ENCODE measurements around the gene HIP1. TPM values are rescaled to one million over a fixed set of nuclear protein-coding genes. Genes with fewer than 3 reads are reported as not detected.
A peak's percentile ranks its signal among the peaks of the same experiment; 100 is the strongest.
"Not testable (repeated sequence)": the region's sequence is repeated elsewhere in the genome, so short reads cannot be mapped to it uniquely, and the experiment has no call there.

The HIP1 gene
- total RNA-seq, 1 donor from 2014 or later, result 39.2 TPM

GRCh38 chr7:75723444-75723843 lies 15.3 kb downstream of the HIP1 start:
- no peaks in the 10 kb centered on the region for H3K4me1 ChIP-seq
- TF ChIP-seq CTCF (IDR thresholded peaks at IDR 0.05) (no peak), EZH2 (IDR thresholded peaks at IDR 0.05) (no peak), EZH2phosphoT487 (IDR thresholded peaks at IDR 0.05) (no peak)

GRCh38 chr7:75722373-75722772 lies 16.4 kb downstream of the HIP1 start:
- no peak overlapping the region for H3K4me2 ChIP-seq
- no peaks in the 10 kb centered on the region for H4K20me1 ChIP-seq (ENCODE audit: low read depth)
- DNase-seq (ENCODE audit: low spot score), result no peak
- H3K27ac ChIP-seq, result no peak overlapping the region
- Mint-ChIP-seq H3K27me3 (ENCODE audit: insufficient read depth, low read depth) (peaks cover 3% of the 10 kb centered on the region), H3K4me1 (no peaks in the 10 kb centered on the region), H3K9me3 (no peaks in the 10 kb centered on the region), H3K4me3 (no peak overlapping the region), H3K27ac (no peak overlapping the region), H3K36me3 (no peaks in the 10 kb centered on the region)
- H3K4me1 ChIP-seq, result no peaks in the 10 kb centered on the region
- H3K9ac ChIP-seq, result no peak overlapping the region
- H3K4me3 ChIP-seq, result no peak overlapping the region
- no peaks in the 10 kb centered on the region for H3K79me2 ChIP-seq (ENCODE audit: low read depth)
- TF ChIP-seq EZH2 (IDR thresholded peaks at IDR 0.05) (no peak), EZH2phosphoT487 (IDR thresholded peaks at IDR 0.05) (no peak), CTCF (IDR thresholded peaks at IDR 0.05) (no peak)
- H3K36me3 ChIP-seq, result no peaks in the 10 kb centered on the region
- H3F3A ChIP-seq (ENCODE audit: low read depth), result no peaks in the 10 kb centered on the region
- H3K27me3 ChIP-seq, result no peaks in the 10 kb centered on the region
- no peaks in the 10 kb centered on the region for H3K9me3 ChIP-seq (ENCODE audit: low read depth)
- H2AFZ ChIP-seq (replicated peaks), result no peak overlapping the region

More at GRCh38 chr7:75723444-75723843, 15.3 kb downstream of the HIP1 start:
- H3K4me3 ChIP-seq, result no peak overlapping the region
- H3K79me2 ChIP-seq (ENCODE audit: low read depth), result no peaks in the 10 kb centered on the region
- no peaks in the 10 kb centered on the region for H3K36me3 ChIP-seq
- Mint-ChIP-seq H3K4me1 (peaks cover 4% of the 10 kb centered on the region), H3K27me3 (ENCODE audit: insufficient read depth, low read depth) (peaks cover 3% of the 10 kb centered on the region), H3K9me3 (no peaks in the 10 kb centered on the region), H3K36me3 (no peaks in the 10 kb centered on the region), H3K27ac (peak overlapping the region; percentile 8), H3K4me3 (no peak overlapping the region)
- no peak overlapping the region for H3K9ac ChIP-seq
- H3K4me2 ChIP-seq, result no peak overlapping the region
- H3K27ac ChIP-seq, result no peak overlapping the region
- H3K27me3 ChIP-seq, result no peaks in the 10 kb centered on the region
- DNase-seq (ENCODE audit: low spot score), result no peak
- no peaks in the 10 kb centered on the region for H4K20me1 ChIP-seq (ENCODE audit: low read depth)
- peaks cover 3% of the 10 kb centered on the region for H3F3A ChIP-seq (ENCODE audit: low read depth)
- H3K9me3 ChIP-seq (ENCODE audit: low read depth), result no peaks in the 10 kb centered on the region
- no peak overlapping the region for H2AFZ ChIP-seq (replicated peaks)

- not testable (repeated sequence) for H3K4me1 Mint-ChIP-seq, H3K4me2 ChIP-seq
These were observed 16.8 kb downstream of the HIP1 start for GRCh38 chr7:75721922-75722321.

GRCh38 chr7:75721426-75721825 lies 17.3 kb downstream of the HIP1 start:
- no peaks in the 10 kb centered on the region for H3K79me2 ChIP-seq (ENCODE audit: low read depth)
- H2AFZ ChIP-seq (replicated peaks), result no peak overlapping the region
- H3K9ac ChIP-seq, result no peak overlapping the region
- no peak for TF ChIP-seq EZH2phosphoT487 (IDR thresholded peaks at IDR 0.05)
- no peak for TF ChIP-seq CTCF (IDR thresholded peaks at IDR 0.05)
- no peak for TF ChIP-seq EZH2 (IDR thresholded peaks at IDR 0.05)
- Mint-ChIP-seq H3K36me3 (no peaks in the 10 kb centered on the region), H3K27me3 (ENCODE audit: insufficient read depth, low read depth) (peaks cover 3% of the 10 kb centered on the region), H3K4me3 (no peak overlapping the region), H3K27ac (no peak overlapping the region), H3K9me3 (no peaks in the 10 kb centered on the region), H3K4me1 (no peaks in the 10 kb centered on the region)
- no peaks in the 10 kb centered on the region for H3K36me3 ChIP-seq
- H3K27ac ChIP-seq, result no peak overlapping the region
- no peaks in the 10 kb centered on the region for H3F3A ChIP-seq (ENCODE audit: low read depth)
- H4K20me1 ChIP-seq (ENCODE audit: low read depth), result no peaks in the 10 kb centered on the region
- no peak overlapping the region for H3K4me3 ChIP-seq
- no peak for DNase-seq (ENCODE audit: low spot score)
- no peaks in the 10 kb centered on the region for H3K4me1 ChIP-seq
- H3K4me2 ChIP-seq, result no peak overlapping the region
- H3K27me3 ChIP-seq, result no peaks in the 10 kb centered on the region
- no peaks in the 10 kb centered on the region for H3K9me3 ChIP-seq (ENCODE audit: low read depth)

More at GRCh38 chr7:75721922-75722321, 16.8 kb downstream of the HIP1 start:
- H3K27me3 Mint-ChIP-seq (ENCODE audit: insufficient read depth, low read depth); H2AFZ ChIP-seq (replicated peaks); H3K27ac ChIP-seq; H3K9me3 ChIP-seq (ENCODE audit: low read depth); H3K4me3 Mint-ChIP-seq; H3K79me2 ChIP-seq (ENCODE audit: low read depth); H3K9me3 Mint-ChIP-seq; H3K4me3 ChIP-seq; H3K27me3 ChIP-seq; DNase-seq (ENCODE audit: low spot score); H3K36me3 ChIP-seq; H3K27ac Mint-ChIP-seq; H4K20me1 ChIP-seq (ENCODE audit: low read depth); H3K36me3 Mint-ChIP-seq; H3F3A ChIP-seq (ENCODE audit: low read depth); H3K9ac ChIP-seq; H3K4me1 ChIP-seq: not testable (repeated sequence)
